ENCODE data around the gene TRIM38.

Gene TRIM38

GRCh38 chr6:25973923-25974555 lies 11.4 kb downstream of the TRIM38 start:
- ATAC-seq, result no peak
- TF ChIP-seq POU6F1 (CRISPR knock-in tag; IDR thresholded peaks at IDR 0.05; ENCODE audit: borderline replicate concordance, low read depth) (no peak), TSHZ2 (CRISPR knock-in tag; IDR thresholded peaks at IDR 0.05) (no peak), SNAI2 (CRISPR knock-in tag; IDR thresholded peaks at IDR 0.05) (no peak)

GRCh38 chr6:25975923-25976560 lies 13.4 kb downstream of the TRIM38 start:
- TF ChIP-seq GLIS3 (CRISPR knock-in tag; IDR thresholded peaks at IDR 0.05) (no peak), RARB (CRISPR knock-in tag; IDR thresholded peaks at IDR 0.05) (no peak), BACH2 (CRISPR knock-in tag; IDR thresholded peaks at IDR 0.05; ENCODE audit: borderline replicate concordance) (no peak), POU6F1 (CRISPR knock-in tag; IDR thresholded peaks at IDR 0.05; ENCODE audit: borderline replicate concordance, low read depth) (no peak), ZNF8 (CRISPR knock-in tag; IDR thresholded peaks at IDR 0.05) (no peak), ARNTL (CRISPR knock-in tag; IDR thresholded peaks at IDR 0.05; ENCODE audit: borderline replicate concordance, low read depth) (no peak), SNAI2 (CRISPR knock-in tag; IDR thresholded peaks at IDR 0.05) (no peak), ZFP3 (CRISPR knock-in tag; IDR thresholded peaks at IDR 0.05) (no peak), TCF4 (CRISPR knock-in tag; IDR thresholded peaks at IDR 0.05; ENCODE audit: borderline replicate concordance) (no peak), TOX (CRISPR knock-in tag; IDR thresholded peaks at IDR 0.05; ENCODE audit: borderline replicate concordance) (no peak), CREB5 (CRISPR knock-in tag; IDR thresholded peaks at IDR 0.05; ENCODE audit: low read depth) (no peak), OSR1 (CRISPR knock-in tag; IDR thresholded peaks at IDR 0.05) (no peak), CSDC2 (CRISPR knock-in tag; IDR thresholded peaks at IDR 0.05) (no peak)
- no peak for ATAC-seq

GRCh38 chr6:25980935-25981334 lies 18.3 kb downstream of the TRIM38 start:
- ATAC-seq, result no peak
- no peak for TF ChIP-seq ZNF565 (CRISPR knock-in tag; conservative IDR thresholded peaks at IDR 0.05; ENCODE audit: low read depth)
- no peak for TF ChIP-seq GLIS3 (CRISPR knock-in tag; IDR thresholded peaks at IDR 0.05)
- no peak for TF ChIP-seq ZFP3 (CRISPR knock-in tag; IDR thresholded peaks at IDR 0.05)
- no peak for TF ChIP-seq ZNF70 (CRISPR knock-in tag; IDR thresholded peaks at IDR 0.05)
- no peak for TF ChIP-seq POU6F1 (CRISPR knock-in tag; IDR thresholded peaks at IDR 0.05; ENCODE audit: borderline replicate concordance, low read depth)
- no peak for TF ChIP-seq ARNTL (CRISPR knock-in tag; IDR thresholded peaks at IDR 0.05; ENCODE audit: borderline replicate concordance, low read depth)
- no peak for TF ChIP-seq ISL1 (CRISPR knock-in tag; IDR thresholded peaks at IDR 0.05)
- TF ChIP-seq PATZ1 (CRISPR knock-in tag; IDR thresholded peaks at IDR 0.05; ENCODE audit: borderline replicate concordance), result no peak
- TF ChIP-seq TCF4 (CRISPR knock-in tag; IDR thresholded peaks at IDR 0.05; ENCODE audit: borderline replicate concordance), result no peak
- no peak for TF ChIP-seq TOX (CRISPR knock-in tag; IDR thresholded peaks at IDR 0.05; ENCODE audit: borderline replicate concordance)
- no peak for TF ChIP-seq TSHZ2 (CRISPR knock-in tag; IDR thresholded peaks at IDR 0.05)
- TF ChIP-seq CSRNP3 (CRISPR knock-in tag; IDR thresholded peaks at IDR 0.05), result no peak

Data from SK-N-SH treated with all-trans-retinoic acid at 6 μM for 48 hours (cell line).